SK-N-SH treated with all-trans-retinoic acid at 6 μM for 48 hours (cell line): Measurements from ENCODE around the gene FARP1.

ENCODE experiments used
- ATAC-seq: fragments of 200-7000 bp; cut with Tn5 transposase; 3 replicates; pipeline ENCODE4 v1.9.1; 2020; ENCODE audit warnings: mild to moderate bottlenecking, moderate library complexity
- ARNTL ChIP-seq: fragments of 450-650 bp; formaldehyde crosslinking; IDR thresholded peaks from 2 replicates; pipeline ENCODE4 v1.5.0; 2020; ENCODE audit warnings: low read depth, mild to moderate bottlenecking, moderate library complexity, borderline replicate concordance
- BACH2 ChIP-seq: fragments of 250-450 bp; sonication (Bioruptor Pico); IDR thresholded peaks from 2 replicates; pipeline ENCODE4 v1.9.0; 2021; ENCODE audit warnings: mild to moderate bottlenecking, borderline replicate concordance
- CSDC2 ChIP-seq: fragments of 250-450 bp; sonication (Bioruptor Pico); IDR thresholded peaks from 2 replicates; pipeline ENCODE4 v1.5.0; 2020; ENCODE audit warnings: mild to moderate bottlenecking, moderate library complexity
- ESRRG ChIP-seq: fragments of 250-450 bp; sonication (Bioruptor Pico); IDR thresholded peaks from 2 replicates; pipeline ENCODE4 v1.6.1; 2021; ENCODE audit warnings: mild to moderate bottlenecking
- GLIS3 ChIP-seq: fragments of 250-450 bp; sonication (Bioruptor Pico); IDR thresholded peaks from 2 replicates; pipeline ENCODE4 v1.5.0; 2020; ENCODE audit warnings: mild to moderate bottlenecking, moderate library complexity
- ISL1 ChIP-seq: fragments of 250-450 bp; sonication (Bioruptor Pico); IDR thresholded peaks from 2 replicates; pipeline ENCODE4 v2.1.2; 2022; ENCODE audit warnings: mild to moderate bottlenecking, moderate library complexity
- OSR1 ChIP-seq: fragments of 250-450 bp; sonication (Bioruptor Pico); IDR thresholded peaks from 2 replicates; pipeline ENCODE4 v1.8.0; 2022; ENCODE audit warnings: moderate library complexity, mild to moderate bottlenecking, inconsistent platforms
- PPARA ChIP-seq: fragments of 250-450 bp; sonication (Bioruptor Pico); IDR thresholded peaks from 2 replicates; pipeline ENCODE4 v1.5.0; 2020; ENCODE audit warnings: mild to moderate bottlenecking, borderline replicate concordance
- RARB ChIP-seq: fragments of 250-450 bp; sonication (Bioruptor Pico); IDR thresholded peaks from 2 replicates; pipeline ENCODE4 v1.8.0; 2021; ENCODE audit warnings: mild to moderate bottlenecking, moderate library complexity
- SNAI2 ChIP-seq: fragments of 250-450 bp; sonication (Bioruptor Pico); IDR thresholded peaks from 2 replicates; pipeline ENCODE4 v1.5.0; 2020; ENCODE audit warnings: mild to moderate bottlenecking, moderate library complexity
- TCF4 ChIP-seq: fragments of 250-450 bp; sonication (Bioruptor Pico); IDR thresholded peaks from 2 replicates; pipeline ENCODE4 v1.8.0; 2021; ENCODE audit warnings: mild to moderate bottlenecking, moderate library complexity, borderline replicate concordance
- TOX ChIP-seq: fragments of 250-450 bp; sonication (Bioruptor Pico); IDR thresholded peaks from 2 replicates; pipeline ENCODE4 v1.8.0; 2021; ENCODE audit warnings: mild to moderate bottlenecking, moderate library complexity, borderline replicate concordance
- ZC3H10 ChIP-seq: fragments of 250-450 bp; sonication (Bioruptor Pico); IDR thresholded peaks from 2 replicates; pipeline ENCODE4 v1.5.1; 2021; ENCODE audit warnings: mild to moderate bottlenecking, moderate library complexity
- ZFP3 ChIP-seq: fragments of 250-450 bp; sonication (Bioruptor Pico); IDR thresholded peaks from 2 replicates; pipeline ENCODE4 v1.5.0; 2020; ENCODE audit warnings: mild to moderate bottlenecking, moderate library complexity
- ZFP30 ChIP-seq: fragments of 450-650 bp; formaldehyde crosslinking; IDR thresholded peaks from 2 replicates; pipeline ENCODE4 v1.5.0; 2022; ENCODE audit warnings: mild to moderate bottlenecking, moderate library complexity
- ZNF565 ChIP-seq: fragments of 450-650 bp; formaldehyde crosslinking; conservative IDR thresholded peaks from 2 replicates; pipeline ENCODE4 v1.5.0; 2020; ENCODE audit warnings: low read depth, mild to moderate bottlenecking, moderate library complexity
- ZNF70 ChIP-seq: fragments of 450-650 bp; formaldehyde crosslinking; IDR thresholded peaks from 2 replicates; pipeline ENCODE4 v1.5.0; 2020; ENCODE audit warnings: mild to moderate bottlenecking, moderate library complexity
- ZNF8 ChIP-seq: fragments of 450-650 bp; formaldehyde crosslinking; IDR thresholded peaks from 2 replicates; pipeline ENCODE4 v1.5.0; 2020; ENCODE audit warnings: mild to moderate bottlenecking, moderate library complexity
- TF ChIP-seq, protein P1 (sequence below): fragments of 250-450 bp; sonication (Bioruptor Pico); IDR thresholded peaks from 2 replicates; pipeline ENCODE4 v1.5.1; 2020; ENCODE audit warnings: low read depth, mild to moderate bottlenecking, moderate library complexity
- TF ChIP-seq, protein P2 (sequence below): fragments of 250-450 bp; sonication (Bioruptor Pico); IDR thresholded peaks from 2 replicates; pipeline ENCODE4 v1.5.1; 2021; ENCODE audit warnings: mild to moderate bottlenecking, moderate library complexity
- TF ChIP-seq, protein P3 (sequence below): fragments of 250-450 bp; sonication (Bioruptor Pico); IDR thresholded peaks from 2 replicates; pipeline ENCODE4 v1.8.0; 2021; ENCODE audit warnings: low read depth, mild to moderate bottlenecking, moderate library complexity, borderline replicate concordance
- TF ChIP-seq, protein P4 (sequence below): fragments of 250-450 bp; sonication (Bioruptor Pico); IDR thresholded peaks from 2 replicates; pipeline ENCODE4 v1.8.0; 2020; ENCODE audit warnings: mild to moderate bottlenecking, moderate library complexity, borderline replicate concordance

The FARP1 gene

DNA sequence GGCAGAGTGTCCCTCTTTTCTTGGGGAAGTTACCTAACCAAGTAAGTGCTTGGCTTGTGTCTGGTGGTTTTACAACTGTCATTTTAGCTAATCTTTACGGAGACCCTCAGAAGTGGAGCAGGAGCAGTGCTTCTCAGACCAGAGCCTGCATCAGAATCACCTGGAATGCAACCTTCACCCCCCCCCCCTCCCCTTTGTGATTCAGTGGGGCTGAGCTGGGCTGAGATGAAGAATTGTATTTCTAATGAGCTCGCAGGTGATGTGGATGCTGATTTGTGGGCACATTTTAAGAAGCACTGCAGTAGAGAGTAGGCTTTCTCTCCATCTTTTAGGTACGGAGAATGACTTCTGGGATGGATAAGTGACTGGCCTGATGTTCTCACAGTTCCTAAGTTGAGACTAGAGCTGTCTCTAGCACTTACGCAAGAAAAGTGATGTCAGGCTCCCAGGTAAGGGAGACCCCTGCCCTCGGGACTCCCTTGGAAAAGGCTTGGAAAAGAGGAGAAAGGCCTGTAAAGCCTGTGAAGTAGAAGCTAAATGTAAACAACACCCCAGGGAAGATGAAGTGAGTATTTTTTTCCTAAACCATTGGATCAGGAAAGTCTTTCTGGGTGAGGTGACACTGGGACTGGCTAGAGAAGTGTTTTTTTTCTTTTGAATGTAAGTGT lies 57.5 kb downstream of the FARP1 start:
- ATAC-seq, result no peak
- TF ChIP-seq, protein P1, sequence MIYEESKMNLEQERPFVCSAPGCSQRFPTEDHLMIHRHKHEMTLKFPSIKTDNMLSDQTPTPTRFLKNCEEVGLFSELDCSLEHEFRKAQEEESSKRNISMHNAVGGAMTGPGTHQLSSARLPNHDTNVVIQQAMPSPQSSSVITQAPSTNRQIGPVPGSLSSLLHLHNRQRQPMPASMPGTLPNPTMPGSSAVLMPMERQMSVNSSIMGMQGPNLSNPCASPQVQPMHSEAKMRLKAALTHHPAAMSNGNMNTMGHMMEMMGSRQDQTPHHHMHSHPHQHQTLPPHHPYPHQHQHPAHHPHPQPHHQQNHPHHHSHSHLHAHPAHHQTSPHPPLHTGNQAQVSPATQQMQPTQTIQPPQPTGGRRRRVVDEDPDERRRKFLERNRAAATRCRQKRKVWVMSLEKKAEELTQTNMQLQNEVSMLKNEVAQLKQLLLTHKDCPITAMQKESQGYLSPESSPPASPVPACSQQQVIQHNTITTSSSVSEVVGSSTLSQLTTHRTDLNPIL (CRISPR knock-in tag), result no peak
- TF ChIP-seq TCF4 (CRISPR knock-in tag) (no peak), ZNF8 (CRISPR knock-in tag) (no peak), ISL1 (CRISPR knock-in tag) (no peak), BACH2 (no peak), ZFP30 (CRISPR knock-in tag) (no peak), ZC3H10 (CRISPR knock-in tag) (no peak), ZNF70 (CRISPR knock-in tag) (no peak), PPARA (CRISPR knock-in tag) (no peak), TOX (no peak), CSDC2 (no peak), OSR1 (CRISPR knock-in tag) (no peak), ESRRG (CRISPR knock-in tag) (no peak), SNAI2 (CRISPR knock-in tag) (no peak), ZNF565 (CRISPR knock-in tag) (no peak), ARNTL (CRISPR knock-in tag) (no peak)
- TF ChIP-seq, protein P2, sequence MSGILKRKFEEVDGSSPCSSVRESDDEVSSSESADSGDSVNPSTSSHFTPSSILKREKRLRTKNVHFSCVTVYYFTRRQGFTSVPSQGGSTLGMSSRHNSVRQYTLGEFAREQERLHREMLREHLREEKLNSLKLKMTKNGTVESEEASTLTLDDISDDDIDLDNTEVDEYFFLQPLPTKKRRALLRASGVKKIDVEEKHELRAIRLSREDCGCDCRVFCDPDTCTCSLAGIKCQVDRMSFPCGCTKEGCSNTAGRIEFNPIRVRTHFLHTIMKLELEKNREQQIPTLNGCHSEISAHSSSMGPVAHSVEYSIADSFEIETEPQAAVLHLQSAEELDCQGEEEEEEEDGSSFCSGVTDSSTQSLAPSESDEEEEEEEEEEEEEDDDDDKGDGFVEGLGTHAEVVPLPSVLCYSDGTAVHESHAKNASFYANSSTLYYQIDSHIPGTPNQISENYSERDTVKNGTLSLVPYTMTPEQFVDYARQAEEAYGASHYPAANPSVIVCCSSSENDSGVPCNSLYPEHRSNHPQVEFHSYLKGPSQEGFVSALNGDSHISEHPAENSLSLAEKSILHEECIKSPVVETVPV (CRISPR knock-in tag), result no peak
- TF ChIP-seq, all 23 proteins: peak for 0

DNA sequence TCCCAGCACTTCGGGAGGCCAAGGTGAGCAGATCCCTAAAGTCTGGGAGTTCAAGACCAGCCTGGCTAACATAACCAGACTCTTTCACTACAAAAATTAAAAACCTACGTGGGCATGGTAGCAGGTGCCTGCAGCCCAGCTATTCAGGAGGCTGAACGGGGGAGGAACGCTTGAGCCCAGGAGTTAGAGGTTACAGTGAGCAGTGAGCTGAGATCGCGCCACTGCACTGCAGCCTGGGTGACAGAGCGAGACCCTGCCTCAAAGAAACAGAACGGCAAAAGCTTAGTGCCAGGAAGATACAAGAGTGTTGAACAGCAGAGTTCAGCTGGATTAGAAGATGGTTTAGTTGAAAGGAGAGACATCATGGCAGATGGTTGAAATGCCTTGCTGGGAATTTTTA lies 58.3 kb downstream of the FARP1 start:
- no peak for ATAC-seq
- TF ChIP-seq BACH2, result no peak
- TF ChIP-seq OSR1 (CRISPR knock-in tag), result no peak
- TF ChIP-seq ZNF565 (CRISPR knock-in tag), result no peak
- TF ChIP-seq ZC3H10 (CRISPR knock-in tag), result no peak
- TF ChIP-seq, protein P1 (CRISPR knock-in tag), result no peak
- TF ChIP-seq ESRRG (CRISPR knock-in tag), result no peak
- no peak for TF ChIP-seq ZNF70 (CRISPR knock-in tag)
- no peak for TF ChIP-seq TCF4 (CRISPR knock-in tag)
- TF ChIP-seq ZFP3 (CRISPR knock-in tag), result no peak
- no peak for TF ChIP-seq PPARA (CRISPR knock-in tag)
- TF ChIP-seq SNAI2 (CRISPR knock-in tag), result no peak
- TF ChIP-seq, protein P3, sequence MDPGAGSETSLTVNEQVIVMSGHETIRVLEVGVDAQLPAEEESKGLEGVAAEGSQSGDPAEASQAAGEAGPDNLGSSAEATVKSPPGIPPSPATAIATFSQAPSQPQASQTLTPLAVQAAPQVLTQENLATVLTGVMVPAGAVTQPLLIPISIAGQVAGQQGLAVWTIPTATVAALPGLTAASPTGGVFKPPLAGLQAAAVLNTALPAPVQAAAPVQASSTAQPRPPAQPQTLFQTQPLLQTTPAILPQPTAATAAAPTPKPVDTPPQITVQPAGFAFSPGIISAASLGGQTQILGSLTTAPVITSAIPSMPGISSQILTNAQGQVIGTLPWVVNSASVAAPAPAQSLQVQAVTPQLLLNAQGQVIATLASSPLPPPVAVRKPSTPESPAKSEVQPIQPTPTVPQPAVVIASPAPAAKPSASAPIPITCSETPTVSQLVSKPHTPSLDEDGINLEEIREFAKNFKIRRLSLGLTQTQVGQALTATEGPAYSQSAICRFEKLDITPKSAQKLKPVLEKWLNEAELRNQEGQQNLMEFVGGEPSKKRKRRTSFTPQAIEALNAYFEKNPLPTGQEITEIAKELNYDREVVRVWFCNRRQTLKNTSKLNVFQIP (CRISPR knock-in tag), result no peak
- no peak for TF ChIP-seq ZNF8 (CRISPR knock-in tag)

DNA sequence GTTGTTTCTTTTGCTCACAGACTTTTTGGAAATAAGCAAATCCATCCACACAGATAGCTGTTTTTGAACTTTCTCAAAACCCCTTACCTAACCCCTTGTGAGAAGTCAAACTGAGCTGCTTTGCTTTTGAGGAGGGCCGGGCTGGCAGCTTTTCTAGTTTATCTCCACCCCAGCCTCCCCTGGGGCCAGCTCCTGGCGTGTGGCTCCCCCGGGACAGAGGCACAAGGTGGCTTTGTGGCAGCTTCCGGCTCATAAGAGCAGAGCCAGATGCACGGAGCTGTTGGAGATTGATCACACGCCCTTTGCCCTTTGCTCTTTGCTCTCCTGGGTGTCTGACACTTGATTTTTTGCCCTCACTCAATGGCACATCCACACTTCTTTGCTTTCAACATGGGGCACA lies 59.1 kb downstream of the FARP1 start:
- ATAC-seq, result no peak

DNA sequence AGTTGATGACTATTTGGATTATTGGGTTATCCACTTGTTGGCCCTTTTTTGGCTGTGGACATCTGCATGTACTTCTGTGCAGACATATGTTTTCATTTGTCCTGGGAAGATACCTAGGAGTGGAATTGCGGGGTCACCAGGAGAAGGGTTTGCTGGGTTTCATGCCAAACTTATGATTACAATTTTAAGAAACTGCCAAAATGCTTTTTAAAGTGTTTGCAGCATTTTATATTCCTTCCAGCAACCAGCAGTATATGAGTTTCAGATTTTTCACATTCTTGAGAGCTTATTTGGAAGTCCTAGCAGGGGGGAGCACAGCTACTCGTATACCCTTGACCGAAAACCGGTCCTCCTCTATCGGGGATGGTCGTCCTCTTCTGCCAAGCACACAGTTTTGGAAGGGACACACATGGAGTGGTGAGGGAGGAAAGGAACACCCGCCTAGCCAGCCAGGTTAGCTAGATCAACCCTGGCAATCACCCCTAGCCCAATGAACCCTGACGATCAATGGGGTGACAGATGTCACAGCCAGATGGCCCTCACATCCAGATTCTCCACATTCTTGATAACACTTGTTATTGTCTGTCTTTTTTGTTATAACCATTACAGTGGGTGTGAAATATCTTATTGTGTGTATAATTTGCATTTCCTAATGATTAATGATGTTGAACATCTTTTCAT lies 60.9 kb downstream of the FARP1 start:
- TF ChIP-seq, protein P2 (CRISPR knock-in tag), result no peak
- no peak for TF ChIP-seq TOX
- no peak for TF ChIP-seq ZFP3 (CRISPR knock-in tag)
- no peak for TF ChIP-seq CSDC2
- TF ChIP-seq, protein P4, sequence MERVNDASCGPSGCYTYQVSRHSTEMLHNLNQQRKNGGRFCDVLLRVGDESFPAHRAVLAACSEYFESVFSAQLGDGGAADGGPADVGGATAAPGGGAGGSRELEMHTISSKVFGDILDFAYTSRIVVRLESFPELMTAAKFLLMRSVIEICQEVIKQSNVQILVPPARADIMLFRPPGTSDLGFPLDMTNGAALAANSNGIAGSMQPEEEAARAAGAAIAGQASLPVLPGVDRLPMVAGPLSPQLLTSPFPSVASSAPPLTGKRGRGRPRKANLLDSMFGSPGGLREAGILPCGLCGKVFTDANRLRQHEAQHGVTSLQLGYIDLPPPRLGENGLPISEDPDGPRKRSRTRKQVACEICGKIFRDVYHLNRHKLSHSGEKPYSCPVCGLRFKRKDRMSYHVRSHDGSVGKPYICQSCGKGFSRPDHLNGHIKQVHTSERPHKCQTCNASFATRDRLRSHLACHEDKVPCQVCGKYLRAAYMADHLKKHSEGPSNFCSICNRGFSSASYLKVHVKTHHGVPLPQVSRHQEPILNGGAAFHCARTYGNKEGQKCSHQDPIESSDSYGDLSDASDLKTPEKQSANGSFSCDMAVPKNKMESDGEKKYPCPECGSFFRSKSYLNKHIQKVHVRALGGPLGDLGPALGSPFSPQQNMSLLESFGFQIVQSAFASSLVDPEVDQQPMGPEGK (CRISPR knock-in tag), result no peak
- TF ChIP-seq, protein P1 (CRISPR knock-in tag), result no peak
- TF ChIP-seq ESRRG (CRISPR knock-in tag), result no peak
- no peak for TF ChIP-seq RARB (CRISPR knock-in tag)
- TF ChIP-seq ZNF70 (CRISPR knock-in tag), result no peak
- no peak for TF ChIP-seq ZNF565 (CRISPR knock-in tag)
- TF ChIP-seq GLIS3 (CRISPR knock-in tag), result no peak
- TF ChIP-seq ZFP30 (CRISPR knock-in tag), result no peak
- ATAC-seq, result no peak

More for the DNA sequence above, 59.1 kb downstream of the FARP1 start:
- no peak for TF ChIP-seq SNAI2 (CRISPR knock-in tag)
